Astrocyte (in vitro differentiated cells and primary cell): ENCODE data around the gene CDH23.

Source experiments
- EZH2 ChIP-seq: IDR thresholded peaks from 2 replicates; pipeline ENCODE4 v1.6.1; 2012; ENCODE audit warnings: mild to moderate bottlenecking, low read length, inconsistent platforms; ENCODE audit not compliant: insufficient read depth
- TF ChIP-seq, protein P1 (sequence below): IDR thresholded peaks from 2 replicates; pipeline ENCODE4 v1.5.1; 2011; ENCODE audit warnings: low read depth, mild to moderate bottlenecking, inconsistent platforms, low read length, moderate library complexity; ENCODE audit not compliant: insufficient read depth

DNA sequence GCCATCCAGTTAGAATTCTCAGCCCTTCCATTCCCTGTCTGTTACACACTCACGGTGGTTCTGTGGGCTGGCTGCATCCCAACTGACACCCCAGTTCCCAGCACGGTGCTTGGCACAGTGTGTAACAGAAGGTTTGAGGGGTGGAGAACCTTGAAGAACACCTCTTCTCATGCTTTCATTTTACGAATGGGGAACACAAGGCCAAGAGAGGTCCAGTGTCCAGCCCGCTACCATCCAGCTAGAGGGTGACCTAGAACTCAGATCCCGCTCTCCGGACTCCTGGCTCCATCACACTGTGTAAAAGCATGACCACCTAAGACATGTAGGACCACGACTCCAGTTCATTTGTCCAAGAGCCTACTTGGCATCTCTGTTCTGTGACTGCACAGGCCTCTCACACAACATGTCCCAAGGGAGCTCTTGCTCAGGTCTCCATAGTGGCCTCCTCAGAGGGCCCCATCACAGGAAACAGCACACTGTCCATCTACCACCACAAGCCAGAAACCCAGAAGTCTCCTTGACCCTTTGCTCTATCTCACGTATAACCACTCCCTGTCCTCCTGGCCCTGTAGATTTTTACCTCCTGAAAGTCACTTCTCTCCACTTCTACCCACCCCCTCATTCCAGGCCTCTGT is 2.8 kb upstream of the CDH23 start:
- TF ChIP-seq, protein P1, sequence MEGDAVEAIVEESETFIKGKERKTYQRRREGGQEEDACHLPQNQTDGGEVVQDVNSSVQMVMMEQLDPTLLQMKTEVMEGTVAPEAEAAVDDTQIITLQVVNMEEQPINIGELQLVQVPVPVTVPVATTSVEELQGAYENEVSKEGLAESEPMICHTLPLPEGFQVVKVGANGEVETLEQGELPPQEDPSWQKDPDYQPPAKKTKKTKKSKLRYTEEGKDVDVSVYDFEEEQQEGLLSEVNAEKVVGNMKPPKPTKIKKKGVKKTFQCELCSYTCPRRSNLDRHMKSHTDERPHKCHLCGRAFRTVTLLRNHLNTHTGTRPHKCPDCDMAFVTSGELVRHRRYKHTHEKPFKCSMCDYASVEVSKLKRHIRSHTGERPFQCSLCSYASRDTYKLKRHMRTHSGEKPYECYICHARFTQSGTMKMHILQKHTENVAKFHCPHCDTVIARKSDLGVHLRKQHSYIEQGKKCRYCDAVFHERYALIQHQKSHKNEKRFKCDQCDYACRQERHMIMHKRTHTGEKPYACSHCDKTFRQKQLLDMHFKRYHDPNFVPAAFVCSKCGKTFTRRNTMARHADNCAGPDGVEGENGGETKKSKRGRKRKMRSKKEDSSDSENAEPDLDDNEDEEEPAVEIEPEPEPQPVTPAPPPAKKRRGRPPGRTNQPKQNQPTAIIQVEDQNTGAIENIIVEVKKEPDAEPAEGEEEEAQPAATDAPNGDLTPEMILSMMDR = no peak
- no peak for TF ChIP-seq EZH2
